Nephron progenitor cell (in vitro differentiated cells): Measurements from ENCODE around the gene KIF5A.
A peak's percentile ranks its signal among the peaks of the same experiment; 100 is the strongest.
"Not testable (repeated sequence)": the region's sequence is repeated elsewhere in the genome, so short reads cannot be mapped to it uniquely, and the experiment has no call there.

Experiments
- DNase-seq: peaks from one replicate; pipeline ENCODE4 v3.0.0; 2021
- H3K27ac Mint-ChIP-seq: 2 replicates; pipeline ENCODE4 v1.8.0; 2021; ENCODE audit warnings: mild to moderate bottlenecking, moderate library complexity, mixed read lengths
- H3K27me3 Mint-ChIP-seq: 2 replicates; pipeline ENCODE4 v1.8.0; 2021; ENCODE audit warnings: mild to moderate bottlenecking, low read depth, mixed read lengths; ENCODE audit not compliant: poor library complexity
- H3K36me3 Mint-ChIP-seq: 2 replicates; pipeline ENCODE4 v1.8.0; 2021; ENCODE audit warnings: low read depth, mixed read lengths
- H3K4me1 Mint-ChIP-seq: 2 replicates; pipeline ENCODE4 v1.8.0; 2021; ENCODE audit warnings: mixed read lengths
- H3K4me3 Mint-ChIP-seq: 2 replicates; pipeline ENCODE4 v1.8.0; 2021; ENCODE audit warnings: mild to moderate bottlenecking, moderate library complexity, mixed read lengths
- H3K9me3 Mint-ChIP-seq: 2 replicates; pipeline ENCODE4 v1.8.0; 2021; ENCODE audit warnings: mild to moderate bottlenecking, moderate library complexity, mixed read lengths
- CTCF ChIP-seq: fragments of 200-600 bp; sonication (generic); IDR thresholded peaks from 2 replicates; pipeline ENCODE4 v1.5.0; 2021; ENCODE audit warnings: antibody characterized with exemption

Gene KIF5A

GRCh38 chr12:57512665-57513064 is 37.2 kb upstream of the KIF5A start:
- Mint-ChIP-seq H3K9me3 (peaks cover 19% of the 10 kb centered on the region), H3K27me3 (no peaks in the 10 kb centered on the region), H3K36me3 (peaks cover 84% of the 10 kb centered on the region), H3K4me1 (peaks cover 7% of the 10 kb centered on the region), H3K27ac (no peak overlapping the region), H3K4me3 (no peak overlapping the region)
- TF ChIP-seq CTCF: no peak
- DNase-seq: no peak

GRCh38 chr12:57513266-57513665 is 36.6 kb upstream of the KIF5A start:
- Mint-ChIP-seq H3K27me3 (no peaks in the 10 kb centered on the region), H3K4me1 (peaks cover 13% of the 10 kb centered on the region), H3K9me3 (peaks cover 15% of the 10 kb centered on the region), H3K27ac (no peak overlapping the region), H3K36me3 (peaks cover 85% of the 10 kb centered on the region), H3K4me3 (no peak overlapping the region)
- no peak for TF ChIP-seq CTCF
- no peak for DNase-seq

GRCh38 chr12:57513677-57514076 is 36.2 kb upstream of the KIF5A start:
- Mint-ChIP-seq H3K36me3 (peaks cover 85% of the 10 kb centered on the region), H3K9me3 (peaks cover 12% of the 10 kb centered on the region), H3K4me1 (peaks cover 17% of the 10 kb centered on the region)
- DNase-seq, H3K4me3 Mint-ChIP-seq, H3K27me3 Mint-ChIP-seq, H3K27ac Mint-ChIP-seq: not testable (repeated sequence)

GRCh38 chr12:57514246-57514645 is 35.6 kb upstream of the KIF5A start:
- peaks cover 23% of the 10 kb centered on the region for H3K4me1 Mint-ChIP-seq
- H3K27ac Mint-ChIP-seq: peak overlapping the region; percentile 45
- not testable (repeated sequence) for DNase-seq, H3K4me3 Mint-ChIP-seq, H3K27me3 Mint-ChIP-seq, H3K9me3 Mint-ChIP-seq
- H3K36me3 Mint-ChIP-seq: peaks cover 85% of the 10 kb centered on the region

- no peak overlapping the region for H3K27ac Mint-ChIP-seq
These were observed 35.0 kb upstream of the KIF5A start for GRCh38 chr12:57514720-57515407.

GRCh38 chr12:57515408-57515933 is 34.4 kb upstream of the KIF5A start:
- H3K4me3 Mint-ChIP-seq: no peak overlapping the region
- no peaks in the 10 kb centered on the region for H3K27me3 Mint-ChIP-seq
- no peak overlapping the region for H3K27ac Mint-ChIP-seq
- H3K4me1 Mint-ChIP-seq: peaks cover 28% of the 10 kb centered on the region
- no peaks in the 10 kb centered on the region for H3K9me3 Mint-ChIP-seq
- peaks cover 79% of the 10 kb centered on the region for H3K36me3 Mint-ChIP-seq
- DNase-seq: no peak
- no peak for TF ChIP-seq CTCF

More at GRCh38 chr12:57514720-57515407, 35.0 kb upstream of the KIF5A start:
- Mint-ChIP-seq H3K4me1 (peaks cover 28% of the 10 kb centered on the region), H3K9me3 (no peaks in the 10 kb centered on the region), H3K4me3 (no peak overlapping the region), H3K36me3 (peaks cover 81% of the 10 kb centered on the region), H3K27me3 (no peaks in the 10 kb centered on the region)
- TF ChIP-seq CTCF: no peak
- DNase-seq: no peak
